HepG2 (cell line): ENCODE measurements around the gene KLRF2. TPM values are rescaled to one million over a fixed set of nuclear protein-coding genes. Genes with fewer than 3 reads are reported as not detected.

Experiments used
- ATAC-seq: fragments of 200-7000 bp; cut with Tn5 transposase; 3 replicates; pipeline ENCODE4 v1.9.1; 2020; ENCODE audit warnings: mild to moderate bottlenecking, moderate library complexity
- BruUV-seq: library from RNA; stranded (reverse); fragments of 400-500 nt; replicated peaks from 2 replicates; lab custom pipeline; 2021; lab: Mats Ljungman, UMichigan
- CTCF ChIA-PET: fragments of 300-600 bp; formaldehyde crosslinking; extraction: SDS; loops from one replicate; lab custom pipeline; 2021; ENCODE audit warnings: low total read pairs, inconsistent platforms, low intra/inter-chr PET ratio; lab: Yijun Ruan, JAX
- POLR2A ChIA-PET: fragments of 350-600 bp; sonication (Branson Sonifier 250); formaldehyde crosslinking; loops from one replicate; lab custom pipeline; 2020; ENCODE audit warnings: antibody characterized with exemption, inconsistent platforms; lab: Yijun Ruan, JAX
- DNase-seq: peaks from one replicate; pipeline ENCODE4 v3.0.0-alpha.2; 2015; ENCODE audit warnings: low spot score
- FAIRE-seq: peaks from 3 replicates; lab custom pipeline; 2011; peaks lifted over from hg19 to GRCh38; lab: Jason Lieb, UNC
- H2AFZ ChIP-seq: one replicate; pipeline ENCODE4 v1.6.1; 2011; ENCODE audit warnings: low read length, inconsistent platforms
- H3K27ac ChIP-seq: fragments of 300-600 bp; 3 replicates; pipeline ENCODE4 v1.8.0; 2011; ENCODE audit warnings: mixed run types, mild to moderate bottlenecking, mixed read lengths, low read length, inconsistent platforms; ENCODE audit not compliant: insufficient read depth; ENCODE audit errors: extremely low read length
- H3K27me3 ChIP-seq, 2 experiments: fragments of 200-600 bp in 1 of 2; 2 replicates in 1 of 2; 3 replicates in 1 of 2; pipeline versions ENCODE4 v1.6.0 to v1.8.0; 2011; ENCODE audit warnings: low read length in 2 of 2, mild to moderate bottlenecking in 2 of 2, moderate library complexity in 2 of 2, inconsistent platforms in 1 of 2; ENCODE audit not compliant: insufficient read depth in 2 of 2, control insufficient read depth in 1 of 2
- H3K36me3 ChIP-seq, 2 experiments: fragments of 200-600 bp in 1 of 2; replicated peaks in 1 of 2; 2 replicates in 1 of 2; 3 replicates in 1 of 2; pipeline versions ENCODE4 v1.5.1 to v1.8.0; 2011; ENCODE audit warnings: low read length in 2 of 2, inconsistent platforms in 1 of 2; ENCODE audit not compliant: insufficient read depth in 2 of 2, control insufficient read depth in 1 of 2
- H3K4me1 ChIP-seq: 2 replicates; pipeline ENCODE4 v1.5.1; 2012; ENCODE audit warnings: low read length, inconsistent platforms; ENCODE audit not compliant: insufficient read depth
- H3K4me2 ChIP-seq: 2 replicates; pipeline ENCODE4 v1.6.0; 2011; ENCODE audit warnings: low read depth, low read length, inconsistent platforms
- H3K4me3 ChIP-seq, 3 experiments: fragments of 200-600 bp in 1 of 3; sonication (generic), shearing (Covaris generic) in 1 of 3; replicated peaks in 1 of 3; 2 replicates each; pipeline ENCODE4 v1.5.1; 2011 to 2016; ENCODE audit warnings: low read length in 3 of 3, inconsistent platforms in 2 of 3, low read depth in 2 of 3, mild to moderate bottlenecking in 2 of 3, control low read depth in 1 of 3, mixed read lengths in 1 of 3; ENCODE audit not compliant: insufficient read depth in 1 of 3
- H3K79me2 ChIP-seq: one replicate; pipeline ENCODE4 v1.6.1; 2011; ENCODE audit warnings: low read length, inconsistent platforms; ENCODE audit not compliant: insufficient read depth
- H3K9ac ChIP-seq: 2 replicates; pipeline ENCODE4 v1.6.0; 2011; ENCODE audit warnings: mild to moderate bottlenecking, low read depth, low read length, inconsistent platforms; ENCODE audit not compliant: insufficient read depth
- H3K9me3 ChIP-seq: 2 replicates; pipeline ENCODE4 v1.5.1; 2012; ENCODE audit warnings: mild to moderate bottlenecking, low read length
- H4K20me1 ChIP-seq: 2 replicates; pipeline ENCODE4 v1.6.0; 2011; ENCODE audit warnings: inconsistent platforms, mild to moderate bottlenecking, low read length, moderate library complexity; ENCODE audit not compliant: insufficient read depth
- RERE ChIP-seq: IDR thresholded peaks from 2 replicates; pipeline ENCODE4 v1.6.1; 2016; ENCODE audit warnings: low read depth, missing genetic modification reagents, missing compliant biosample characterization
- ZNF430 ChIP-seq: sonication (generic); formaldehyde crosslinking; IDR thresholded peaks from 2 replicates; pipeline ENCODE4 v1.9.0; 2021; ENCODE audit warnings: mild to moderate bottlenecking, missing genetic modification reagents
- ZNF546 ChIP-seq: sonication (generic); formaldehyde crosslinking; conservative IDR thresholded peaks from 2 replicates; pipeline ENCODE4 v1.8.1; 2023; ENCODE audit warnings: mild to moderate bottlenecking, missing genetic modification reagents
- WGBS: methylation state at CpG from one replicate; pipeline ENCODE4 v1.1.6; 2017; ENCODE audit warnings: low lambda C conversion rate; 5-methylcytosine and 5-hydroxymethylcytosine counted together
- in situ Hi-C: cut with HindIII; loops from 2 replicates; pipeline ENCODE4 v1.10.0; 2017; ENCODE audit warnings: low pct_unique_long_range_greater_than_20kb; ENCODE audit not compliant: extremely low pct_ligation_motif_present
- intact Hi-C: fragments of 100-400 bp; cut with micrococcal nuclease; formaldehyde crosslinking; loops from one replicate; pipeline ENCODE4 v1.10.0; 2022; ENCODE audit not compliant: unreplicated experiment
- polyA plus RNA-seq, 8 experiments: library from polyadenylated mRNA; depleted of rRNA in 3 of 8; stranded (reverse) in 7 of 8; unstranded in 1 of 8; fragments of >200 nt; fragmentation: Illumina TruSeq in 4 of 8; extraction: Trizol in 4 of 8; gene quantifications; 2 replicates each; pipeline versions ENCODE4 v1.2.1 to v1.2.3, GENCODE V29; 2011 to 2016; ENCODE audit warnings: low read depth in 4 of 8, missing spikeins in 1 of 8, mixed read lengths in 1 of 8; ENCODE audit not compliant: insufficient read depth in 1 of 8
- total RNA-seq, 5 experiments: library from RNA; depleted of rRNA; stranded (reverse); fragments of >200 nt; fragmentation: Illumina TruSeq; extraction: Trizol; gene quantifications; 2 replicates each; pipeline ENCODE4 v1.2.3, GENCODE V29; 2016; ENCODE audit warnings: low read depth in 1 of 5

Gene KLRF2
- total and polyA plus RNA-seq, 2 of the 13 experiments (the other 11 are each of a cell fraction or from before 2014, with no cell fraction given), result not detected

GRCh38 chr12:9897535-9897934 is 16.2 kb downstream of the KLRF2 start (continued):
- no peak for TF ChIP-seq RERE (CRISPR knock-in tag)
- TF ChIP-seq ZNF430 (CRISPR knock-in tag), result no peak

GRCh38 chr12:9899209-9899608 is 17.9 kb downstream of the KLRF2 start:
- no peaks in the 10 kb centered on the region for H3K4me1 ChIP-seq
- H3K9me3 ChIP-seq, result peaks cover 8% of the 10 kb centered on the region; the same call in 1 of the 2 replicates
- no TSS peak for BruUV-seq
- H3K9ac ChIP-seq, result no peak overlapping the region
- H2AFZ ChIP-seq, result no peak overlapping the region
- no peak for FAIRE-seq
- DNase-seq, result no peak
- intact Hi-C loops (no loop called here), in situ Hi-C loops (no loop called here)
- no peak overlapping the region for H3K4me3 ChIP-seq
- no peaks in the 10 kb centered on the region for H3K27me3 ChIP-seq
- CTCF ChIA-PET, result no interaction called here
- POLR2A ChIA-PET, result no interaction called here
- H3K27ac ChIP-seq, result no peak overlapping the region
- ATAC-seq, result no peak
- no peak overlapping the region for H3K4me2 ChIP-seq
- H3K79me2 ChIP-seq, result no peaks in the 10 kb centered on the region
- H4K20me1 ChIP-seq, result no peaks in the 10 kb centered on the region
- H3K36me3 ChIP-seq, result no peaks in the 10 kb centered on the region
- TF ChIP-seq ZNF546 (CRISPR knock-in tag), result no peak
- TF ChIP-seq, all 625 proteins: peak for 0
- whole genome bisulfite sequencing, result 29% methylated on average over 2 of the region's 2 CpGs
